HFFc6 (cell line): ENCODE data around the gene FBXL12. TPM values are rescaled to one million over a fixed set of nuclear protein-coding genes. Genes with fewer than 3 reads are reported as not detected.

ENCODE experiments used
- DNase-seq: peaks from one replicate; pipeline ENCODE4 v3.0.0-alpha.2; 2018
- H3K27ac Mint-ChIP-seq: 2 replicates; pipeline ENCODE4 v1.8.0; 2020; ENCODE audit warnings: mild to moderate bottlenecking, mixed read lengths
- H3K27me3 Mint-ChIP-seq: 2 replicates; pipeline ENCODE4 v1.8.0; 2021; ENCODE audit warnings: mild to moderate bottlenecking, moderate library complexity, mixed read lengths; ENCODE audit not compliant: insufficient read depth
- H3K36me3 Mint-ChIP-seq: 2 replicates; pipeline ENCODE4 v1.8.0; 2021; ENCODE audit warnings: low read depth, mixed read lengths
- H3K4me1 Mint-ChIP-seq: 2 replicates; pipeline ENCODE4 v1.8.0; 2020; ENCODE audit warnings: low read depth, mixed read lengths
- H3K4me3 Mint-ChIP-seq: 2 replicates; pipeline ENCODE4 v1.8.0; 2020; ENCODE audit warnings: mild to moderate bottlenecking, moderate library complexity, mixed read lengths
- H3K9me3 Mint-ChIP-seq: 2 replicates; pipeline ENCODE4 v1.8.0; 2020; ENCODE audit warnings: mild to moderate bottlenecking, mixed read lengths
- CTCF ChIP-seq: fragments of 200-600 bp; sonication (generic); IDR thresholded peaks from 2 replicates; pipeline ENCODE4 v1.5.0; 2021; ENCODE audit warnings: antibody characterized with exemption, mild to moderate bottlenecking
- total RNA-seq, 6 experiments: library from RNA; stranded (reverse); fragmentation: NEBNext Ultra II Directional; extraction: Animal tissue kit (Norgen Biotek cat#: 25700); gene quantifications; 2 replicates in 1 of 6; 3 replicates in 5 of 6; pipeline ENCODE4 v1.2.3, GENCODE V29; 2021

Gene FBXL12
- total RNA-seq, 6 experiments from 2014 or later = 25.2 to 29.0 (median 27.2) TPM

- H3K9me3 Mint-ChIP-seq = peaks cover 7% of the 10 kb centered on the region
- H3K27me3 Mint-ChIP-seq = no peaks in the 10 kb centered on the region
- peak within 1 kb of the TSS; percentile 98 for H3K27ac Mint-ChIP-seq
- peaks cover 4% of the 10 kb centered on the region; the same call in 1 of the 2 replicates for H3K4me1 Mint-ChIP-seq
- no peak for TF ChIP-seq CTCF
- H3K36me3 Mint-ChIP-seq = peaks cover 18% of the 10 kb centered on the region
- DNase-seq = peak; percentile 93
- peak within 1 kb of the TSS; percentile 97 for H3K4me3 Mint-ChIP-seq
Measured at GRCh38 chr19:9768175-9769112, 50.4 kb downstream of the FBXL12 start, which contains the start of gene ZNF846. Gene ZNF846, minus strand, starts transcription at chr19:9768738. Its CDS starts 3,788 bp downstream, at chr19:9764950.

Other genes with a start within 250 kb of the FBXL12 start
- 10 to 100 TPM; 20.9 to 30.9 (median 23.9) TPM for gene ZNF121, start 234.6 kb downstream of the FBXL12 start, total RNA-seq
- gene ZNF561, start 197.8 kb downstream of the FBXL12 start, total RNA-seq = 10 to 100 TPM; 25.0 to 31.6 (median 26.3) TPM
- 10 to 100 TPM; 15.3 to 21.9 (median 18.7) TPM for gene ZNF562, start 144.0 kb downstream of the FBXL12 start, total RNA-seq
- 1 to 10 TPM; 3.9 to 6.2 (median 4.9) TPM for gene ZNF846, start 50.3 kb downstream of the FBXL12 start, total RNA-seq
- 100 to 1,000 TPM; 365 to 483 (median 418) TPM for gene UBL5, start 8.8 kb upstream of the FBXL12 start, total RNA-seq
- gene PIN1, start 16.2 kb upstream of the FBXL12 start, total RNA-seq = 100 to 1,000 TPM; 113 to 153 (median 120) TPM
- 1 to 10 TPM; 1.9 to 7.0 (median 6.3) TPM for gene OLFM2, start 117.4 kb upstream of the FBXL12 start, total RNA-seq
- 1 to 10 TPM; 1.3 to 3.7 (median 1.4) TPM for gene COL5A3, start 191.4 kb upstream of the FBXL12 start, total RNA-seq
- not detected for gene RDH8, start 194.4 kb upstream of the FBXL12 start, total RNA-seq